Activated naive CD4-positive, alpha-beta T cell treated with anti-CD3 and anti-CD28 coated beads for 36 hours (primary cell): ENCODE data around the gene MYBPC2. TPM values are rescaled to one million over a fixed set of nuclear protein-coding genes. Genes with fewer than 3 reads are reported as not detected.

Experiments used
- CTCF ChIA-PET: fragments of 350-600 bp; sonication (Branson Sonifier 250); formaldehyde crosslinking; loops from one replicate; lab custom pipeline; 2021; ENCODE audit warnings: antibody characterized with exemption; lab: Charles Lee
- DNase-seq: peaks from one replicate; pipeline ENCODE4 v3.0.0-alpha.2; 2020
- H3K27ac Mint-ChIP-seq: one replicate; pipeline ENCODE4 v1.8.0; 2021; ENCODE audit warnings: mild to moderate bottlenecking, mixed read lengths
- H3K27me3 Mint-ChIP-seq: one replicate; pipeline ENCODE4 v1.8.0; 2021; ENCODE audit warnings: low read depth, mixed read lengths
- H3K36me3 Mint-ChIP-seq: one replicate; pipeline ENCODE4 v1.8.0; 2021; ENCODE audit warnings: low read depth, mixed read lengths
- H3K4me1 Mint-ChIP-seq: one replicate; pipeline ENCODE4 v1.8.0; 2021; ENCODE audit warnings: low read depth, mixed read lengths
- H3K4me3 Mint-ChIP-seq: one replicate; pipeline ENCODE4 v1.8.0; 2021; ENCODE audit warnings: mild to moderate bottlenecking, moderate library complexity, mixed read lengths
- H3K9me3 Mint-ChIP-seq: one replicate; pipeline ENCODE4 v1.8.0; 2021; ENCODE audit warnings: mixed read lengths
- intact Hi-C: fragments of 100-400 bp; cut with micrococcal nuclease; formaldehyde crosslinking; loops from one replicate; pipeline ENCODE4 v1.15.1; 2023
- total RNA-seq, 2 experiments: library from RNA; stranded (reverse); gene quantifications; one replicate each; pipeline ENCODE4 v1.2.3, GENCODE V29; 2021

The MYBPC2 gene
- total RNA-seq, 2 experiments from 2014 or later = 0.64 to 1.6 TPM

- peak overlapping the region; percentile 27 for H3K4me3 Mint-ChIP-seq
- H3K36me3 Mint-ChIP-seq = no peaks in the 10 kb centered on the region
- H3K4me1 Mint-ChIP-seq = peaks cover 14% of the 10 kb centered on the region
- H3K27me3 Mint-ChIP-seq = peaks cover 29% of the 10 kb centered on the region
- no peaks in the 10 kb centered on the region for H3K9me3 Mint-ChIP-seq
- CTCF ChIA-PET = no interaction called here
- no peak for DNase-seq
- intact Hi-C loops = loop anchor here (10.0 kb wide), 1 partner anchor 1190 kb away; no protein-coding TSS in a partner anchor
- H3K27ac Mint-ChIP-seq = no peak overlapping the region
These were observed 81.9 kb downstream of the MYBPC2 start for GRCh38 chr19:50514346-50515167.

GRCh38 chr19:50515168-50515561 lies 82.5 kb downstream of the MYBPC2 start:
- intact Hi-C loops = loop anchor here (10.0 kb wide), 1 partner anchor 1190 kb away; no protein-coding TSS in a partner anchor
- Mint-ChIP-seq H3K27ac (no peak overlapping the region), H3K27me3 (peaks cover 29% of the 10 kb centered on the region), H3K4me3 (no peak overlapping the region), H3K4me1 (peaks cover 14% of the 10 kb centered on the region), H3K36me3 (no peaks in the 10 kb centered on the region), H3K9me3 (no peaks in the 10 kb centered on the region)
- CTCF ChIA-PET = no interaction called here
- no peak for DNase-seq

Other genes with a start within 250 kb of the MYBPC2 start
- gene MYH14, start 229.3 kb upstream of the MYBPC2 start, total RNA-seq = not detected
- 1 to 10 TPM; 2.0 to 2.4 TPM for gene KCNC3, start 103.5 kb upstream of the MYBPC2 start, total RNA-seq
- 10 to 100 TPM; 40.2 to 41.0 TPM for gene NAPSA, start 67.3 kb upstream of the MYBPC2 start, total RNA-seq
- 10 to 100 TPM; 47.2 to 49.3 TPM for gene NR1H2, start 56.4 kb upstream of the MYBPC2 start, total RNA-seq
- 100 to 1,000 TPM; 221 to 224 TPM for gene POLD1, start 48.5 kb upstream of the MYBPC2 start, total RNA-seq
- gene SPIB, start 14.0 kb upstream of the MYBPC2 start, total RNA-seq = under 1 TPM; 0.36 to 0.47 TPM
- gene EMC10, start 43.6 kb downstream of the MYBPC2 start, total RNA-seq = 10 to 100 TPM; 28.4 to 29.2 TPM
- under 1 TPM in 1 of 2 experiments, not detected in 1; 0.57 TPM for gene GARIN5A, start 44.0 kb downstream of the MYBPC2 start, total RNA-seq
- gene JOSD2, start 78.3 kb downstream of the MYBPC2 start, total RNA-seq = 10 to 100 TPM; 17.2 to 17.9 TPM
- gene ASPDH, start 81.0 kb downstream of the MYBPC2 start, total RNA-seq = not detected
- not detected for gene LRRC4B, start 135.5 kb downstream of the MYBPC2 start, total RNA-seq
- gene SYT3, start 207.0 kb downstream of the MYBPC2 start, total RNA-seq = not detected
- 1 to 10 TPM; 1.5 to 1.7 TPM for gene C19orf81, start 216.6 kb downstream of the MYBPC2 start, total RNA-seq